ENCODE data around the gene HSPA12B.

Gene HSPA12B

GRCh38 chr20:3729811-3730540 lies 2.5 kb upstream of the HSPA12B start:
- TF ChIP-seq, protein P1, sequence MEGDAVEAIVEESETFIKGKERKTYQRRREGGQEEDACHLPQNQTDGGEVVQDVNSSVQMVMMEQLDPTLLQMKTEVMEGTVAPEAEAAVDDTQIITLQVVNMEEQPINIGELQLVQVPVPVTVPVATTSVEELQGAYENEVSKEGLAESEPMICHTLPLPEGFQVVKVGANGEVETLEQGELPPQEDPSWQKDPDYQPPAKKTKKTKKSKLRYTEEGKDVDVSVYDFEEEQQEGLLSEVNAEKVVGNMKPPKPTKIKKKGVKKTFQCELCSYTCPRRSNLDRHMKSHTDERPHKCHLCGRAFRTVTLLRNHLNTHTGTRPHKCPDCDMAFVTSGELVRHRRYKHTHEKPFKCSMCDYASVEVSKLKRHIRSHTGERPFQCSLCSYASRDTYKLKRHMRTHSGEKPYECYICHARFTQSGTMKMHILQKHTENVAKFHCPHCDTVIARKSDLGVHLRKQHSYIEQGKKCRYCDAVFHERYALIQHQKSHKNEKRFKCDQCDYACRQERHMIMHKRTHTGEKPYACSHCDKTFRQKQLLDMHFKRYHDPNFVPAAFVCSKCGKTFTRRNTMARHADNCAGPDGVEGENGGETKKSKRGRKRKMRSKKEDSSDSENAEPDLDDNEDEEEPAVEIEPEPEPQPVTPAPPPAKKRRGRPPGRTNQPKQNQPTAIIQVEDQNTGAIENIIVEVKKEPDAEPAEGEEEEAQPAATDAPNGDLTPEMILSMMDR (conservative IDR thresholded peaks at IDR 0.05; ENCODE audit: low read depth, low read length), result no peak
- no peak for DNase-seq (ENCODE audit: low read depth)
- H3K4me3 ChIP-seq (ENCODE audit: low read length), result no peak overlapping the region

DNA sequence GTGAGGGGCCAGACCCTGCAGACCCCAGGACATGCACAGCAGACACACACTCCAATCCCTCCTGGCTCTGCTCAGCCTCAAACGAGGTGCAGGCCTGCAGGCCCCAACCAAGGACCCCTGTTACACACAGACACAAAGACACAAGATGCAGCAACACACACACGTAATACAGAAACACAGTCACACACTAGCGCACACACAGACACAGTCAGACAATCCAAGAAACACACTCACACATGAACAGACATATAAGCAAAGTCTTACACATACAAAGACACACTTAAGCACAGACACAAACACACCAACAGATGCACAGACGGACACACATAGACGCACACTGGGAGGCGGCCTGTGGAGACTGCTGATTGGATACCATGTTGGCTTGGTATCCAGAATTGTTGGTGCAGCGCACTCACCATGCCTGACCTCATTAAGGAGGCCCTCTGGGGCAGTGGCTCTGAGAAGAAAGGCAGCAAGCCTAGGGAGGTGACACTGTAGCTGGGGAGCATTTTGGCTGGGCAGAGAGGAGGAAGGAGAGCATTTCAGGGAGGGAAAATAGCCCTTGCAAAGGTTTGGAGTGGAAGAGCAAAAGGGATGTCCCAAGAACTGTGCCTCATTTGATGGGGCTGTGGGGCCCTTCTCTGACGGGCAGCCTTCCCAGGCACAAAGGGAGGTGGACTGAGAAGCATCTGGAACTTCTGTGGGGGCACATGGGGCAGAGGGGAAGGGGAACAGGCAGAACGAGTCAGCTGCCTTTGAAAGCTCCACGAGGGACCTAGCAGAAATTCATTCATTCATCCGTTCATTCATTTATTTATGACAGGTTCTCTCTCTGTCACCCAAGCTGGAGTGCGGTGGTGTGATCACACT lies 1.4 kb upstream of the HSPA12B start:
- TF ChIP-seq, protein P1 (conservative IDR thresholded peaks at IDR 0.05; ENCODE audit: low read depth, low read length), result no peak
- DNase-seq (ENCODE audit: low read depth), result no peak
- no peak overlapping the region for H3K4me3 ChIP-seq (ENCODE audit: low read length)

DNA sequence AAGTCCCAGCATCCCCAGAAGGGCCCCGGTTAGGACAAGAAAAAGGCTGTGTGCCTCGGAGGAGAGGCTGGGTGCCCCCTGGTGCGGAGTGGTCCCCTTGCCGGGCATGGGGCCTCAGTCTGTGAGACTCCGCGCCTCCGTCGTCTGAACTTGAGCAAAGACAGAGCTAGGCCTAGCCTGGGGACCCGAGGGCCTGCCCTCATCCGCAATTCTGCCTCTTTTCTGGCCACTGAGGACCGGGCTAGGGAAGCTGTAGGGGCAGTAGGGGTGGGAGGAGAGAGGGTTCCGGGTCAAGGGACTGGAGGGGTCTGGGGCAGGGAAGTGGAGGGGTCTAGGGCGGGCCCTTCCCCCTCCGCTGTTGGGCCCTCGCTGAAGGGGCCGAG lies 550 bp upstream of the HSPA12B start:
- TF ChIP-seq, protein P1 (conservative IDR thresholded peaks at IDR 0.05; ENCODE audit: low read depth, low read length), result no peak

DNA sequence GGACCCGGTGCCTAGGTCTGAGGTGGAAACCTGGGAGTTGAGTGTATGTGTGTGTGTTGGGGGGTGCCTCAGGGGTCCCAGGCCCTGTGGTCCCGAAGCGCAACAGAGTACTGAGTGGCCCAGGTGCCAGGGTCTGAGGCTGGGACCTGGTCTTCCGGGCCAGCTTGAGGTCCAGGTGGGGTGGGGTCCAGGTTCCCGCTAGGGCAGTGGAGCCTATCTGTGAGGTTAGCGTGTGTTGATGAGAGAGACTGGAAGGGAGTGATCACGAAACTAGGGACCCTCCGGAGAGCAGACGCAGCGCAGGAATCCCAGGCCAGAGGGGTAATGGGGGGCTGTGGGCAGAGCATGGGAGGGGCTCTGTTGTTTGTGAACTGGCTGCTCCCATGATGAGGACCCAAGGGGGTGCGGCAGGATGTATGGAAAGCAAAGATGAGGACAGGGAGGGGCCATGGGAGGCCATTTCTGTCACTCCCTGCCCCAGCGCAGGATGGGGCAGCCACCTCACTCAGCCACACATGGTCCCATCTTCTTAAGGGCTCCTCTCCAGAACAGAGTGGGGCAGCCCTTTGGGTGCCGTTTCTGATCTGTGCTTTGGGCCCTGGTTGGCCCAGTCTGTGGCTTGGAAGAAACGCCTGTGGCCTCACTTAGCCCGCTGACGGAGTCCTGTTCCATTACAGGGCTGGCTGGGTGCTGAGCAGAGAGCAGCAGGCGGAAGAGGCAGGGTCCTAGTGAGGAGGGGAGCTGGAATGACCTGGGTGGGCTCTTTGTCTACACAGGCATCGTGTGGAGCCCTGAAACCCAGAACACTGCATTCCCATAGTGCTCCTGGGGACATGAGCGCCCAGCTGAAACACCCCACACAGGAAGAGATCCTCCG lies 872 bp downstream of the HSPA12B start:
- no peak for DNase-seq (ENCODE audit: low read depth)
- H3K4me3 ChIP-seq (ENCODE audit: low read length), result no peak overlapping the region
- TF ChIP-seq, protein P1 (conservative IDR thresholded peaks at IDR 0.05; ENCODE audit: low read depth, low read length), result no peak

More for the DNA sequence above, 550 bp upstream of the HSPA12B start:
- DNase-seq (ENCODE audit: low read depth), result no peak
- no peak overlapping the region for H3K4me3 ChIP-seq (ENCODE audit: low read length)

DNA sequence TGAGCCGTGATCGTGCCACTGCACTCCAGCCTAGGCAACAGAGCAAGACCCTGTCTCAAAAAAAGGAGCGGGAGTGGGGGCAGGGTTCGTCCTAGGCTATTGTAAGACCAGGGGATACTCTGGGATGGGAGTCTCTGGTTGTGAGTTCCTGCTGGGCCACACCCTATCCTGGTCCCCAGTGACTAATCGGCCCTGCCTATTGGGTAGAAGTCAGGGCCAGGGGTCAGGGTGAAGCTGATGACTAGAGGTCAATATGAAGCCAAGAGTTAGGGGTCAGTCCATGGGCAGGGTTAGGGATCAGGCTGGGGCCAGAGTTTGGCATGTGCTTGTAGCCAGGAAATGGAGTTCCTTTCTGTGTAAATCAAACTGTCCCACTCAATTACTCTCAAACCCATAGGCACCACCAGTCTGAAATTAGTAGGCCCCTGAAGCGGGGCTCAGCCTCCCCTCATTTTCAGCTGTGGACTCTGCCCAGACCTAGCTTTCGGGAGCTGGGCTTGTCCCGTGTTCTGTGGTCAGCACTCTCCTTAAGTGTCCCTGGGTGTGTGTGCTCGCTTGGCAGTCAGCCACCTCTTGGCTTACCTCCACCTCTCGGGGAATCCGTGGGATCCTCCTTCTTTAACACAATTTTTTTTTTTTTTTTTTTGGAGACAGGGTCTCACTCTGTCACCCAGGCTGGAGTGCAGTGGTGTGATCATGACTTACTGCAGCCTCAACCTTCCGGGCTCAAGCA lies 1.8 kb downstream of the HSPA12B start:
- TF ChIP-seq, protein P1 (conservative IDR thresholded peaks at IDR 0.05; ENCODE audit: low read depth, low read length), result no peak
- H3K4me3 ChIP-seq (ENCODE audit: low read length), result no peak overlapping the region
- DNase-seq (ENCODE audit: low read depth), result no peak

DNA sequence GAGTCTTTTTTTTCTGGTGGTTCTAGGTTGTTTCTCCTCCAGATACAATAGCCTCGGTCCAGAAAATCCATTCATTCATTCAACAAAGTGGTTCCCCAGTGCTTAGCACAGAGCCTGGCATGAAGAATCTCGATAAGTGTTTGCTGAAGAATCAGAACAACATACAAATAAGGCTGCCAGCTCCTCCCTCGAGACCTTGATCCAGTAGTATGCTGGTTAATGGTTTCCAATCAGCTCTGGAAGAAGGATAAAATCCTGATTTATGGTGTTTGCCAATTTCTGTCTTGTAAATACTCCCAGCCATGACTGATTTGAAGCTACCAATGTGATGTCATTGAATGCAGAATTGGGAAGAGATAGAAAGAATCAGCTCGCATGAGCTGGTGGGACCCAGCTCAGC lies 3.3 kb downstream of the HSPA12B start:
- TF ChIP-seq, protein P1 (conservative IDR thresholded peaks at IDR 0.05; ENCODE audit: low read depth, low read length), result no peak
- DNase-seq (ENCODE audit: low read depth), result no peak

More for the DNA sequence above, 3.3 kb downstream of the HSPA12B start:
- no peak overlapping the region for H3K4me3 ChIP-seq (ENCODE audit: low read length)

All from retinal pigment epithelial cell (primary cell).